BE2C (cell line): Measurements from ENCODE around the gene COG3.

Experiments used
- DNase-seq: peaks from one replicate; pipeline ENCODE4 v3.0.0-alpha.2; 2020
- H3K27me3 ChIP-seq: fragments of 250-450 bp; sonication (Bioruptor Pico); 2 replicates; pipeline ENCODE4 v1.5.1; 2020; ENCODE audit warnings: mild to moderate bottlenecking
- H3K36me3 ChIP-seq: fragments of 250-450 bp; sonication (Bioruptor Pico); 2 replicates; pipeline ENCODE4 v1.5.1; 2020; ENCODE audit warnings: mild to moderate bottlenecking
- H3K4me1 ChIP-seq: fragments of 250-450 bp; sonication (Bioruptor Pico); 2 replicates; pipeline ENCODE4 v1.5.1; 2020
- H3K4me3 ChIP-seq: 2 replicates; pipeline ENCODE4 v1.5.1; 2011; ENCODE audit warnings: low read depth, low read length
- H3K9me3 ChIP-seq: fragments of 250-450 bp; sonication (Bioruptor Pico); 2 replicates; pipeline ENCODE4 v1.5.1; 2020
- TF ChIP-seq, protein P1 (sequence below): IDR thresholded peaks from 2 replicates; pipeline ENCODE4 v1.5.1; 2012; ENCODE audit warnings: mild to moderate bottlenecking, low read depth, low read length

COG3 gene

GRCh38 chr13:45576466-45576865, 111.7 kb downstream of the COG3 start:
- Histone ChIP-seq H3K27me3 (no peaks in the 10 kb centered on the region; the same call in 1 of the 2 replicates), H3K9me3 (no peaks in the 10 kb centered on the region), H3K36me3 (no peaks in the 10 kb centered on the region), H3K4me1 (no peaks in the 10 kb centered on the region), H3K4me3 (no peak overlapping the region)
- no peak for DNase-seq
- TF ChIP-seq, protein P1, sequence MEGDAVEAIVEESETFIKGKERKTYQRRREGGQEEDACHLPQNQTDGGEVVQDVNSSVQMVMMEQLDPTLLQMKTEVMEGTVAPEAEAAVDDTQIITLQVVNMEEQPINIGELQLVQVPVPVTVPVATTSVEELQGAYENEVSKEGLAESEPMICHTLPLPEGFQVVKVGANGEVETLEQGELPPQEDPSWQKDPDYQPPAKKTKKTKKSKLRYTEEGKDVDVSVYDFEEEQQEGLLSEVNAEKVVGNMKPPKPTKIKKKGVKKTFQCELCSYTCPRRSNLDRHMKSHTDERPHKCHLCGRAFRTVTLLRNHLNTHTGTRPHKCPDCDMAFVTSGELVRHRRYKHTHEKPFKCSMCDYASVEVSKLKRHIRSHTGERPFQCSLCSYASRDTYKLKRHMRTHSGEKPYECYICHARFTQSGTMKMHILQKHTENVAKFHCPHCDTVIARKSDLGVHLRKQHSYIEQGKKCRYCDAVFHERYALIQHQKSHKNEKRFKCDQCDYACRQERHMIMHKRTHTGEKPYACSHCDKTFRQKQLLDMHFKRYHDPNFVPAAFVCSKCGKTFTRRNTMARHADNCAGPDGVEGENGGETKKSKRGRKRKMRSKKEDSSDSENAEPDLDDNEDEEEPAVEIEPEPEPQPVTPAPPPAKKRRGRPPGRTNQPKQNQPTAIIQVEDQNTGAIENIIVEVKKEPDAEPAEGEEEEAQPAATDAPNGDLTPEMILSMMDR, result no peak

GRCh38 chr13:45582408-45583076, 117.8 kb downstream of the COG3 start:
- Histone ChIP-seq H3K36me3 (no peaks in the 10 kb centered on the region), H3K9me3 (no peaks in the 10 kb centered on the region), H3K4me1 (no peaks in the 10 kb centered on the region), H3K27me3 (no peaks in the 10 kb centered on the region), H3K4me3 (no peak overlapping the region)
- TF ChIP-seq, protein P1, result no peak
- no peak for DNase-seq

GRCh38 chr13:45584816-45585215, 120.1 kb downstream of the COG3 start:
- H3K9me3 ChIP-seq, result no peaks in the 10 kb centered on the region
- DNase-seq, result peak; percentile 17
- TF ChIP-seq, protein P1, result peak; percentile 58

More at GRCh38 chr13:45584816-45585215, 120.1 kb downstream of the COG3 start:
- no peaks in the 10 kb centered on the region for H3K36me3 ChIP-seq
- no peaks in the 10 kb centered on the region for H3K27me3 ChIP-seq
- H3K4me1 ChIP-seq, result no peaks in the 10 kb centered on the region
- no peak overlapping the region for H3K4me3 ChIP-seq
